Thoracic aorta (tissue), 2 donors: Measurements from ENCODE around the gene SS18L1. TPM values are rescaled to one million over a fixed set of nuclear protein-coding genes. Genes with fewer than 3 reads are reported as not detected.

Experiments used
- ATAC-seq: fragments of 150-250 bp; one replicate; pipeline ENCODE4 v1.8.0; 2017; ENCODE audit warnings: low read depth; ENCODE audit not compliant: insufficient number of reproducible peaks, low FRiP score
- DNase-seq: peaks from one replicate; pipeline ENCODE4 v3.0.0-alpha.2; 2020; ENCODE audit warnings: low spot score
- H3K27ac ChIP-seq, 2 donors: fragments of 200-600 bp; sonication (generic); 1 replicate in 1 of 2; 2 replicates in 1 of 2; pipeline ENCODE4 v1.5.1; 2016; ENCODE audit warnings: mild to moderate bottlenecking in 2 of 2, moderate library complexity in 2 of 2
- H3K27me3 ChIP-seq: fragments of 200-600 bp; sonication (generic); replicated peaks from 2 replicates; pipeline ENCODE4 v1.6.0; 2016; ENCODE audit warnings: mild to moderate bottlenecking; ENCODE audit not compliant: insufficient read depth
- H3K36me3 ChIP-seq: fragments of 200-600 bp; sonication (generic); one replicate; pipeline ENCODE4 v1.5.1; 2016
- H3K4me1 ChIP-seq, 2 donors: fragments of 200-600 bp; sonication (generic); 1 replicate in 1 of 2; 2 replicates in 1 of 2; pipeline versions ENCODE4 v1.5.1 to v1.6.0; 2016; ENCODE audit warnings: low read depth in 2 of 2, mild to moderate bottlenecking in 1 of 2; ENCODE audit not compliant: control insufficient read depth in 1 of 2
- H3K4me3 ChIP-seq: fragments of 200-600 bp; sonication (generic); 2 replicates; pipeline ENCODE4 v1.5.1; 2016; ENCODE audit warnings: mild to moderate bottlenecking
- H3K9me3 ChIP-seq: fragments of 200-600 bp; sonication (generic); 2 replicates; pipeline ENCODE4 v1.5.1; 2016
- CTCF ChIP-seq: fragments of 200-600 bp; sonication (generic); IDR thresholded peaks from one replicate; pipeline ENCODE4 v1.5.1; 2019; ENCODE audit warnings: antibody characterized with exemption
- total RNA-seq, 2 donors: library from RNA; depleted of rRNA; stranded (reverse); fragments of >200 nt; gene quantifications; one replicate each; pipeline versions ENCODE4 v1.1.0 to v1.2.3, GENCODE V29; 2016

SS18L1 gene
- total RNA-seq, 2 donors from 2014 or later: 10.7 to 21.7 TPM

- Histone ChIP-seq H3K9me3 (no peaks in the 10 kb centered on the region), H3K36me3 (peaks cover 17% of the 10 kb centered on the region), H3K4me3 (no peak overlapping the region), H3K4me1 (no peaks in the 10 kb centered on the region), H3K27ac (no peak overlapping the region), H3K27me3 (no peaks in the 10 kb centered on the region)
- DNase-seq (no peak), ATAC-seq (no peak)
- TF ChIP-seq CTCF: no peak
Measured at GRCh38 chr20:62193079-62194025, 49.8 kb downstream of the SS18L1 start.

GRCh38 chr20:62195075-62195405 lies 51.5 kb downstream of the SS18L1 start:
- Histone ChIP-seq H3K4me1 (no peaks in the 10 kb centered on the region), H3K27ac (no peak overlapping the region), H3K4me3 (no peak overlapping the region), H3K9me3 (no peaks in the 10 kb centered on the region), H3K36me3 (peaks cover 26% of the 10 kb centered on the region), H3K27me3 (no peaks in the 10 kb centered on the region)
- no peak for TF ChIP-seq CTCF
- ATAC-seq (no peak), DNase-seq (no peak)

GRCh38 chr20:62195736-62196135 lies 52.2 kb downstream of the SS18L1 start:
- H3K36me3 ChIP-seq: peaks cover 30% of the 10 kb centered on the region
- no peak for ATAC-seq
- no peak for DNase-seq
- H3K27me3 ChIP-seq: no peaks in the 10 kb centered on the region
- H3K4me3 ChIP-seq: no peak overlapping the region
- H3K9me3 ChIP-seq: no peaks in the 10 kb centered on the region
- no peak overlapping the region for H3K27ac ChIP-seq
- no peak for TF ChIP-seq CTCF
- H3K4me1 ChIP-seq: no peaks in the 10 kb centered on the region

- no peak for ATAC-seq
- no peak overlapping the region for H3K4me3 ChIP-seq
- H3K36me3 ChIP-seq: peaks cover 36% of the 10 kb centered on the region
- TF ChIP-seq CTCF: no peak
- H3K9me3 ChIP-seq: no peaks in the 10 kb centered on the region
- no peak overlapping the region for H3K27ac ChIP-seq
- no peaks in the 10 kb centered on the region for H3K4me1 ChIP-seq
- no peaks in the 10 kb centered on the region for H3K27me3 ChIP-seq
- DNase-seq: no peak
Measured at GRCh38 chr20:62196286-62196685, 52.7 kb downstream of the SS18L1 start.

GRCh38 chr20:62197311-62197710 lies 53.7 kb downstream of the SS18L1 start:
- Histone ChIP-seq H3K36me3 (peaks cover 43% of the 10 kb centered on the region), H3K4me1 (no peaks in the 10 kb centered on the region), H3K9me3 (no peaks in the 10 kb centered on the region), H3K27ac (no peak overlapping the region), H3K4me3 (no peak overlapping the region), H3K27me3 (no peaks in the 10 kb centered on the region)
- TF ChIP-seq CTCF: no peak
- no peak for ATAC-seq
- no peak for DNase-seq
